ENCODE measurements around the gene TRPV6. TPM values are rescaled to one million over a fixed set of nuclear protein-coding genes. Genes with fewer than 3 reads are reported as not detected.

The TRPV6 gene
- total and polyA plus RNA-seq, 4 donors: 0.33 to 0.69 (median 0.50) TPM; not detected in 1

DNA sequence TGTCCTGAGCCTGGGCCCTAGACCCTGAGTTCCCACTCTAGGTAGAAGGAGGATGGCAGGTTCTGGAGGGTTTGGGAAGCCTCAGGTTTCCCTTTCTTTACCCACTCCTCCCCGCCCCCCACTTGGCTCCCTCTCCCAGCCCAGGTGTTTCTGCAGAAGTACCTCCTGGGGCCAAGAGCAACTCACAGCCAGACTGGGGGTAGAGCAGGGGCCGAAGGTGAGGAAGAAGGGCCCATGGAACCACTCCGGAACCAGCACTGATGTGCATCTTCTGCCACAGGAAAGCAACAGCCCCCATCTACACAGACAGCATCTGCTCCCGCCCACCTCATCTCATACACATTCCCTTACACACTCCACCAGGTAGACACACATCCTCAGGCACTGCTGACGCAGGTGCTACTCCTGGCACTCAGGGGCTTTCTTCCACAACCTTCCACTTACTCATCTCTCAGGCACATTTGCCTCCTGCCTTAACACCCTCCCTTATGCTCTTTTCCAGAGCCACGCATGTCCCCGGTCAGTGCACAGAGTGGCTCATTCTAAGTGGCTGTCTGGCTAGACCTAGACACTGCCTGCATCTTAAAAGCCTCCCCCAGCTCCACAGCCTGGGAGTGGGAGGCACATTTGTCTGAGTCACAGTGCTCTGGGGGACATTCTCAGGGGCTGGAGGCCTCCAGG lies 28.8 kb downstream of the TRPV6 start:
- no peak for ATAC-seq (ENCODE audit: low FRiP score)
- Histone ChIP-seq H3K36me3 (ENCODE audit: control insufficient read depth in 1 of 2, insufficient read depth in 2 of 2, low read length in 1 of 2) (no peaks in the 10 kb centered on the region), H3K27me3 (ENCODE audit: control insufficient read depth in 1 of 2, insufficient read depth in 2 of 2, low read length in 1 of 2) (no peaks in the 10 kb centered on the region), H3K9me3 (ENCODE audit: control insufficient read depth, low read length) (no peaks in the 10 kb centered on the region), H3K27ac (ENCODE audit: low read depth in 1 of 2, low read length in 2 of 2) (no peak overlapping the region), H3K4me3 (ENCODE audit: low read length in 2 of 2) (no peak overlapping the region), H3K4me1 (ENCODE audit: control insufficient read depth in 1 of 2, insufficient read depth in 2 of 2, low read length in 2 of 2) (no peaks in the 10 kb centered on the region)
- DNase-seq: no peak
- WGBS, 2 donors: 66 to 68% methylated on average over 7 of the region's 7 CpGs
- intact Hi-C loops (cut with DNase I): loop anchor here (10.0 kb wide), 1 partner anchor 358 kb away; no protein-coding TSS in a partner anchor

DNA sequence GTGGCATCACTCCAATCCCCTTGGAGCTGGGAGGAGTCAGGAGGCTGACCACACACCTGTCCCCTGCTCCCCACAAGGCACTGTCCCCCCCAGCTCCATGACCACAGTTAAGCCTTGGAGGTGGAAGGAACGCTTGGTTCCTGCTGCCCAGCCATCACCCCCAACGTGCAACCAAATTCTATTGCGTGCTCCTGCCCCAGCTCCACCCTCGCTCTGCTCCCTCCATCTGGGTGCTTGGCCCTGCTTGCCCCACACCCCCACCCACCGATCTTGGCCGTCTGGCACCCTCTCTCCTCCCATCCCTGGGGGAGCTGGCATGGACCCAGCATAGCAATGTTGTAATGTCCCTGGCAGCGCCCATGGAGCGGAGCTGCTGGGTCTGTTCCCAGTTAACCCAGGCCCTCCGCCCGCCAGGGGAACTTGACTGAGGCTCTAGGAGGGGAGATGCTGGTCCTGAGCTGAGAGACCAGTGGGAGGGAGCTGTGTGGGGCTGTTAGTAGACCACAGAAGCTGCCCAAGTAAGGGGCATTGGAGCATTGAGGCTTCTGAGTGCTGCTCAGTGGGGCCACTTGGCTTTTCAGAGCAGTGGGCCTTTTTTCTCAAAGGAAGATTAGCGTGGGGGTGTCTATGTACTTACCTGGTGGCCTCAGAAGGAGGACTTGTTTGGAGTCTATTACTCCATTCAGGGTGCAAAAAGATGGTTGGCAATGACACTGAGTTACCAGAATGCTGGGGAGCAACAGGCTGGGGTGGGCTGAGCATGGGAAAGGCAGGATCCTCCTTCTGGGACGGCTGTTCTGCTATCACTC lies 29.6 kb downstream of the TRPV6 start:
- no peaks in the 10 kb centered on the region for H3K36me3 ChIP-seq (ENCODE audit: control insufficient read depth in 1 of 2, insufficient read depth in 2 of 2, low read length in 1 of 2)
- no peaks in the 10 kb centered on the region for H3K9me3 ChIP-seq (ENCODE audit: control insufficient read depth, low read length)
- H3K4me1 ChIP-seq (ENCODE audit: control insufficient read depth in 1 of 2, insufficient read depth in 2 of 2, low read length in 2 of 2): no peaks in the 10 kb centered on the region
- no peaks in the 10 kb centered on the region for H3K27me3 ChIP-seq (ENCODE audit: control insufficient read depth in 1 of 2, insufficient read depth in 2 of 2, low read length in 1 of 2)
- DNase-seq (peak; percentile 72 to 89), ATAC-seq (ENCODE audit: low FRiP score) (peak; percentile 57)
- peak overlapping the region; percentile 46 to 87 for H3K4me3 ChIP-seq (ENCODE audit: low read length in 2 of 2)
- intact Hi-C loops (cut with DNase I): loop anchor here (2.0 to 10.0 kb wide), 2 partner anchors 147 to 359 kb away; no protein-coding TSS in a partner anchor
- 5 to 13% methylated on average over 12 of the region's 12 CpGs for WGBS, 2 donors
- no peak overlapping the region for H3K27ac ChIP-seq (ENCODE audit: low read depth in 1 of 2, low read length in 2 of 2)

DNA sequence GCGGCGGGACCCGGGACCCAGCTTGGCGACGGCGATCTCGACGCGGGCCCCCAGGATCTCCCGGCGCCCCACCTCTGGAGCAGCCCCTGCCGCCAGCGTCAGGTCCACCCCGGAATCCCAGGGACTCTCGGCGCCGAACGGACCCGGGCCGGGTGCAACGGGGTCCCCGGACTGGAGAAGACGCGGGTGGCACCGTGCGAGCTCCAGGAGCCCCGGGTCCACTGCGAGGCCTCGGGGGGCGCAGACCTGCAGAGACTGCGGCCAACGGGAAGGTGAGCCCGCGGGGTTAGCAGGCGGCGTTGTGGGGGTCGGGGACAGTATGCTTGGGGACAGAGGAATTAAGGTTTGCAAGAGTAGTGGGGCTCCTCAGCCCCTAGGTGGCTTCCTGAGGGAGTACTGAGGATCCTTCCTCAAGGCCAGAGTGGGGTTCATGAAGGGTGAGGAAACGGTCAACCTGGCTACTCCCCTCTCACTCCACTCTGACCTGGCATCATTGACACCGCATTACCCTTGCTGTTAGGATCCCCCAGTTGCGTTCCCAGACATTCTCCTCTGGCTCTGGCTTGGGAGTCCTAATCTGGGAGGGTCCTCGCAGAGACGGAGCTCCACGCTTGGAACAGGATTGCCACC lies 30.3 kb downstream of the TRPV6 start:
- 1% methylated on average over 25 to 43 of the region's 43 CpGs for WGBS, 2 donors
- H3K27ac ChIP-seq (ENCODE audit: low read depth in 1 of 2, low read length in 2 of 2): no peak overlapping the region
- intact Hi-C loops (cut with DNase I): loop anchor here (2.0 to 10.0 kb wide), 2 partner anchors 148 to 360 kb away; no protein-coding TSS in a partner anchor

DNA sequence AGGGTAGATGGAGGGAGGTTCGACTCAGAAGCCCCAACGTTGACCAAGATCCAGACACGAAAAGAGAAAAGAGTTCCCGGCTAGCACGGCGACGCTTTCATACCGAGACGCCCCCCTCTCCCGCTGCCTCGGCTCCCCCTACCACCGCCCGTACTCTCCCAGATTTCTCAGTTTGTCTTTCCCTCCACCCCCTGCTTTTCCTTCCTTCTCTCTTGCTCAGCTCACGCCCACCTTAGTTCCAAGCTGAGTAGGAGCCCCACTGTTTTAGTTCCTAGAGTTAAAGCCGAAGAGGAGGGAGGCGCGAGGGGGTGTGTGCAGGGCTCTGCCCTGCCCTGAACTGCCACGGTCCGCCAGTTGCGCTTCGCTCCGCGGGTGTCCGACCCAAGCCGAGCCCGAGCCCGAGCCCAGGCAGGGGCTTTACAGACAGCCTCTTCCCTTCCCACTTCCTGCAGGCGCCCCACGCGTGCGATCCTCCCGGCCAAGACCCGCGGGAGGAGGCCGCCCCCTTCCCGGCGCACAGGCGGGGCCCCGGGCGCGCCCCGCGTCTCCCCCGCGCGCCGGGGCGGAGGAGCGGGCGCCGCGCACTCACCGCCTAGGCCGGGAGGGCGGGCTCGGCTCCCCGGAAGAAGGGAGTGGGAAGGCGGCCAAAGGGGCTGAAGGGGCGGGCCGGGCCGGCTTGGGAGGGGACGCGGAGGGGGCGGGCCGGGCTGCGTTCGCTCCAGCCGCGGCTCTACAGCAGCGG lies 31.0 kb downstream of the TRPV6 start, which contains the start of gene EPHB6:
Gene EPHB6, plus strand, starts transcription at position 705 of the 742 bp plus-strand sequence. CDS start 8,152 bp downstream, outside the sequence.
- H3K36me3 ChIP-seq (ENCODE audit: control insufficient read depth in 1 of 2, insufficient read depth in 2 of 2, low read length in 1 of 2): no peaks in the 10 kb centered on the region
- intact Hi-C loops (cut with DNase I): loop anchor here (2.0 to 10.0 kb wide), 3 partner anchors 148 to 360 kb away; no protein-coding TSS in a partner anchor
- no peaks in the 10 kb centered on the region for H3K27me3 ChIP-seq (ENCODE audit: control insufficient read depth in 1 of 2, insufficient read depth in 2 of 2, low read length in 1 of 2)
- H3K27ac ChIP-seq (ENCODE audit: low read depth in 1 of 2, low read length in 2 of 2): no peak within 1 kb of the TSS
- WGBS, 2 donors: 0 to 1% methylated on average over 43 to 70 of the region's 70 CpGs
- peak; percentile 89 for ATAC-seq (ENCODE audit: low FRiP score)
- H3K4me3 ChIP-seq (ENCODE audit: low read length in 2 of 2): peak within 1 kb of the TSS; percentile 46 to 87
- DNase-seq: peak; percentile 88 to 95
- no peaks in the 10 kb centered on the region for H3K4me1 ChIP-seq (ENCODE audit: control insufficient read depth in 1 of 2, insufficient read depth in 2 of 2, low read length in 2 of 2)
- H3K9me3 ChIP-seq (ENCODE audit: control insufficient read depth, low read length): no peaks in the 10 kb centered on the region

More for the DNA sequence above, 30.3 kb downstream of the TRPV6 start:
- no peaks in the 10 kb centered on the region for H3K27me3 ChIP-seq (ENCODE audit: control insufficient read depth in 1 of 2, insufficient read depth in 2 of 2, low read length in 1 of 2)
- H3K4me1 ChIP-seq (ENCODE audit: control insufficient read depth in 1 of 2, insufficient read depth in 2 of 2, low read length in 2 of 2): no peaks in the 10 kb centered on the region
- peak overlapping the region; percentile 46 to 87 for H3K4me3 ChIP-seq (ENCODE audit: low read length in 2 of 2)
- DNase-seq: no peak
- peak; percentile 25 for ATAC-seq (ENCODE audit: low FRiP score)
- no peaks in the 10 kb centered on the region for H3K36me3 ChIP-seq (ENCODE audit: control insufficient read depth in 1 of 2, insufficient read depth in 2 of 2, low read length in 1 of 2)
- H3K9me3 ChIP-seq (ENCODE audit: control insufficient read depth, low read length): no peaks in the 10 kb centered on the region

DNA sequence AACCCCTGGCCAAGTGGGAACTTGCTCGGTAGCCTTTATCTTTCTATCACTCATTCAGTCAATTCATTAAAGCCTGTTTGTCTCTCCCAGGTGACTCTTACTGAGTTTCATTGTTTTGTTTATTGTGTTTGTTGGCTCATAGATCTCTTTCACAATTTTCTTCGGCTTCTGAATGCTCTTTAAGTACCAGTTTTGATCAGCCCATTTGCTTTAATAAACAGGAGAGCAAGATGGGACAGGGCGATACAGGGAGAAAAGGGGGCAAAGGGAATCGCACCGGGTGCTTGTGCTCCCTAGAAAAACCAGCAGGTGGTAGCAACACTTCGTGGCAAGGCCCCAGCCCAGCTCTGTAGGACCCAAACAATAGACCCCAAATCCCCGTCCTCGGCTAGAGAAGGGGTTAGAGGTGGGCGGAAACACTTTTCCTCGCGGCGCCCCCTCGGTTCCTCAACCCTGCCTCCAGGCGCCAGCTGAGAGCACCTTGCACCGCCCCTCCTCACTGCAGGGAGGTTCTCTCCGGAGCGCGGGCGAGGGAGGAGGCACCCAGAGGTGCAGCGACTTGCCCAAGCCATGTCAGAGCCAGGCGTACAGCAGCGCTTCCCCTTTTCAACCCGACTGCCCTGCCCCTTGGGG lies 31.7 kb downstream of the TRPV6 start:
- H3K27me3 ChIP-seq (ENCODE audit: control insufficient read depth in 1 of 2, insufficient read depth in 2 of 2, low read length in 1 of 2): no peaks in the 10 kb centered on the region
- no peaks in the 10 kb centered on the region for H3K36me3 ChIP-seq (ENCODE audit: control insufficient read depth in 1 of 2, insufficient read depth in 2 of 2, low read length in 1 of 2)
- DNase-seq: peak in 1 of 2 donors; percentile 81
- no peak overlapping the region for H3K27ac ChIP-seq (ENCODE audit: low read depth in 1 of 2, low read length in 2 of 2)
- intact Hi-C loops (cut with DNase I): loop anchor here (2.0 to 10.0 kb wide), 3 partner anchors 148 to 361 kb away; no protein-coding TSS in a partner anchor
- peak overlapping the region; percentile 46 to 87 for H3K4me3 ChIP-seq (ENCODE audit: low read length in 2 of 2)
- H3K4me1 ChIP-seq (ENCODE audit: control insufficient read depth in 1 of 2, insufficient read depth in 2 of 2, low read length in 2 of 2): no peaks in the 10 kb centered on the region
- H3K9me3 ChIP-seq (ENCODE audit: control insufficient read depth, low read length): no peaks in the 10 kb centered on the region
- peak; percentile 83 for ATAC-seq (ENCODE audit: low FRiP score)
- WGBS, 2 donors: 1% methylated on average over 23 of the region's 23 CpGs

DNA sequence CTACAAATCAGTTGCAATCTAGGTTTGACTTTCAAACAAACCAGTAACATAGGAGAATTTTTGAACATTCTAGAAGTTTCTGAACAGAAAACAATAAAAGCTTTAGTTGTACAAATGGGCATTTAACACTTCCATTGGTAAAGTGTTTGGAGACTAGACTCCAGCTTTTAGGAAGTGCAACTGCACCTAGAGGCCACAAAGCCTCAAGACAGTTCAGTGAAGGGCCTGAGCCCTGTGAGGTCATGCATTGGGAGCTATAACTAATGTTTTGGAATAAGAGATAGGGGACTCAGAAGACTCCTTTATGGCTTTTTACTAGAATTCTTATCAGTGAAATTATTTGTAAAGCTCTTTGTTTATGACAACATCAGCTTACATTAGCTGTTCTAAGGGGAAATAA lies 33.6 kb downstream of the TRPV6 start:
- Histone ChIP-seq H3K27me3 (ENCODE audit: control insufficient read depth in 1 of 2, insufficient read depth in 2 of 2, low read length in 1 of 2) (no peaks in the 10 kb centered on the region), H3K4me1 (ENCODE audit: control insufficient read depth in 1 of 2, insufficient read depth in 2 of 2, low read length in 2 of 2) (no peaks in the 10 kb centered on the region), H3K36me3 (ENCODE audit: control insufficient read depth in 1 of 2, insufficient read depth in 2 of 2, low read length in 1 of 2) (no peaks in the 10 kb centered on the region), H3K27ac (ENCODE audit: low read depth in 1 of 2, low read length in 2 of 2) (no peak overlapping the region), H3K9me3 (ENCODE audit: control insufficient read depth, low read length) (no peaks in the 10 kb centered on the region), H3K4me3 (ENCODE audit: low read length in 2 of 2) (no peak overlapping the region)
- DNase-seq (no peak), ATAC-seq (ENCODE audit: low FRiP score) (no peak)
- intact Hi-C loops (cut with DNase I): loop anchor here (5.0 to 10.0 kb wide), 2 partner anchors 150 to 363 kb away; no protein-coding TSS in a partner anchor

DNA sequence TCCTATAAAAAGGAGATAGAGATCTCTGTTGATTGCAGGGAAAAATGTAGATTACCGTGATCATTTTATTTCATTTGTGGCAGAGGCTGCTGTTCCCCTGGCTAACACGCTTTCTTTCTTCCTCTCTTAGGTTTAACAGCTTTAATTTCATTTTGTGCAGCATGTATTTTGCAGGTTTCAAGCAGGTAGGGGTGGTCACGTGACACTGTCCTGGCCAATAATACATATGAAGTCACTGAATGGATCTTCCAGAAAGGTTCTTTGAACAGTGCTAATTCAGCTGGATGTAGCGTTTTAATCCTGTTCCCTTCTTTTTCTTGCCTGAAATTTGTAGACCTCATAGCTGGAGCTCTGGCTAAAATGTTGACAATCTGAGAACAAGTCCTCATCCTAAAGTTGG lies 34.3 kb downstream of the TRPV6 start:
- Histone ChIP-seq H3K4me3 (ENCODE audit: low read length in 2 of 2) (no peak overlapping the region), H3K36me3 (ENCODE audit: control insufficient read depth in 1 of 2, insufficient read depth in 2 of 2, low read length in 1 of 2) (no peaks in the 10 kb centered on the region), H3K27ac (ENCODE audit: low read depth in 1 of 2, low read length in 2 of 2) (no peak overlapping the region), H3K27me3 (ENCODE audit: control insufficient read depth in 1 of 2, insufficient read depth in 2 of 2, low read length in 1 of 2) (no peaks in the 10 kb centered on the region), H3K4me1 (ENCODE audit: control insufficient read depth in 1 of 2, insufficient read depth in 2 of 2, low read length in 2 of 2) (no peaks in the 10 kb centered on the region), H3K9me3 (ENCODE audit: control insufficient read depth, low read length) (no peaks in the 10 kb centered on the region)
- ATAC-seq (ENCODE audit: low FRiP score): no peak
- WGBS, 2 donors: 87 to 89% methylated on average over 4 of the region's 4 CpGs
- intact Hi-C loops (cut with DNase I): loop anchor here (5.0 to 10.0 kb wide), 2 partner anchors 151 to 364 kb away; no protein-coding TSS in a partner anchor
- DNase-seq: no peak

Data from aorta (tissue), 5 donors.